Fibroblast of the aortic adventitia (primary cell): ENCODE data around the gene GNAO1. TPM values are rescaled to one million over a fixed set of nuclear protein-coding genes. Genes with fewer than 3 reads are reported as not detected.

Experiments
- DNase-seq: peaks from one replicate; pipeline ENCODE4 v3.0.0-alpha.2; 2010; ENCODE audit warnings: low read depth
- H3K4me3 ChIP-seq: 2 replicates; pipeline ENCODE4 v1.5.1; 2011; ENCODE audit warnings: low read depth, mild to moderate bottlenecking, control low read depth, low read length, moderate library complexity
- total RNA-seq: library from RNA; depleted of rRNA; stranded (reverse); fragments of >200 nt; gene quantifications from 2 replicates; pipeline ENCODE4 v1.2.3, GENCODE V29; 2012; ENCODE audit warnings: low replicate concordance
- TF ChIP-seq, protein P1 (sequence below): IDR thresholded peaks from 2 replicates; pipeline ENCODE4 v1.5.1; 2011; ENCODE audit warnings: mild to moderate bottlenecking, low read length, control low read depth, inconsistent platforms; ENCODE audit not compliant: insufficient read depth

GNAO1 gene
- total RNA-seq, 1 donor = 0.09 TPM

DNA sequence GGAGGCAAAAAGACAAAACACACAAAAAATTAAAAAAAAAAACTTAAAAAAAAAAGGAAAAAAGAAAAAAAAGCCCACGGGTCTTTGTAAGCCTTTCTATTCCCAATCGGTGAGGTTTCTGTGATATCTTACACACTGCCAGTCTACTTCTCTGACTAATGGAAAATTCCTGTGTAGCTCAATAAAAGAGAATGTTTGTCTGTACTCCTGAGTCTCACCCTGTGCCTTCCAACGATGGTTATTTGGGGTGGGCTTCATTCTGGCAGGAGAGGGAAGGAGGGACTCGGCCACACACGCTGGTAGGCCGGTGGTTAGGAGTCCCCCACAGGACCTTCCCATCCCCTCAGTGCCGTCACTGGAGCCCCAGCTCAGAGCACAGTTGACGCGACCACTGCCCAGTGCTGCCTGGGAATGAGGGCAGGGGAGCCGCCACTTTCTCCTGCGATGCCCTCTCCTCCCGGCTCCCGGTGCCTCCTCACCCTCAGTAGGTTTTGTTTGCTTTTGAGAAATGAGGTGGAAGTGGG, 166.0 kb downstream of the GNAO1 start:
- peak overlapping the region; percentile 58 for H3K4me3 ChIP-seq
- DNase-seq = peak; percentile 63
- TF ChIP-seq, protein P1, sequence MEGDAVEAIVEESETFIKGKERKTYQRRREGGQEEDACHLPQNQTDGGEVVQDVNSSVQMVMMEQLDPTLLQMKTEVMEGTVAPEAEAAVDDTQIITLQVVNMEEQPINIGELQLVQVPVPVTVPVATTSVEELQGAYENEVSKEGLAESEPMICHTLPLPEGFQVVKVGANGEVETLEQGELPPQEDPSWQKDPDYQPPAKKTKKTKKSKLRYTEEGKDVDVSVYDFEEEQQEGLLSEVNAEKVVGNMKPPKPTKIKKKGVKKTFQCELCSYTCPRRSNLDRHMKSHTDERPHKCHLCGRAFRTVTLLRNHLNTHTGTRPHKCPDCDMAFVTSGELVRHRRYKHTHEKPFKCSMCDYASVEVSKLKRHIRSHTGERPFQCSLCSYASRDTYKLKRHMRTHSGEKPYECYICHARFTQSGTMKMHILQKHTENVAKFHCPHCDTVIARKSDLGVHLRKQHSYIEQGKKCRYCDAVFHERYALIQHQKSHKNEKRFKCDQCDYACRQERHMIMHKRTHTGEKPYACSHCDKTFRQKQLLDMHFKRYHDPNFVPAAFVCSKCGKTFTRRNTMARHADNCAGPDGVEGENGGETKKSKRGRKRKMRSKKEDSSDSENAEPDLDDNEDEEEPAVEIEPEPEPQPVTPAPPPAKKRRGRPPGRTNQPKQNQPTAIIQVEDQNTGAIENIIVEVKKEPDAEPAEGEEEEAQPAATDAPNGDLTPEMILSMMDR = no peak

DNA sequence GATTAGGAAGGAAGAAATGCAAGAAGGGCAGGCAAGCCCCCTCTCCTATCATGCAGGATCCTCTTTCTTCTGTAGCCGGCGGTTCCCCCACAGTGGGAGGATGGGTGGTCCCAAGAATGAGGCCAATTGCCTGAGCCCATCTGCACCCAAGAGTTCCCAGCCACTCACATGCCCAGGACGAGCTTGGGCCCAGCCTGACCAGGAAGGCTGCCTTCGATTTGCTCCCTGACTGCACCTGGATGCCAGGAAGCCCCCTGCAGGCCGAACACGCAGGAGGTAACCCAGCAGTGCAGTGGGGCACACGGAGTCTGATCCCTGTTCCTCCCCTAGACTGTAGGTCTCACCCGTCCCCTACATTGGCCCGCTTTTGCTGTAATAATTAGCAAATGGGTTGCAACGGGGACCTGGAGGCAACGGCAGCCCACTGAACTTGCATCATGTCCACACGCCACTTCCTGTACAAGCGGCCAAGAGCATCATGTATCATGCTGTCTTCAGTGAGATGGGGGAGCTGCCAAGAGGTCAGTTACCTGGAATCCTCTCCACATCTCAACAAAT, 166.6 kb downstream of the GNAO1 start:
- TF ChIP-seq, protein P1 = no peak
- no peak overlapping the region for H3K4me3 ChIP-seq
- DNase-seq = no peak

DNA sequence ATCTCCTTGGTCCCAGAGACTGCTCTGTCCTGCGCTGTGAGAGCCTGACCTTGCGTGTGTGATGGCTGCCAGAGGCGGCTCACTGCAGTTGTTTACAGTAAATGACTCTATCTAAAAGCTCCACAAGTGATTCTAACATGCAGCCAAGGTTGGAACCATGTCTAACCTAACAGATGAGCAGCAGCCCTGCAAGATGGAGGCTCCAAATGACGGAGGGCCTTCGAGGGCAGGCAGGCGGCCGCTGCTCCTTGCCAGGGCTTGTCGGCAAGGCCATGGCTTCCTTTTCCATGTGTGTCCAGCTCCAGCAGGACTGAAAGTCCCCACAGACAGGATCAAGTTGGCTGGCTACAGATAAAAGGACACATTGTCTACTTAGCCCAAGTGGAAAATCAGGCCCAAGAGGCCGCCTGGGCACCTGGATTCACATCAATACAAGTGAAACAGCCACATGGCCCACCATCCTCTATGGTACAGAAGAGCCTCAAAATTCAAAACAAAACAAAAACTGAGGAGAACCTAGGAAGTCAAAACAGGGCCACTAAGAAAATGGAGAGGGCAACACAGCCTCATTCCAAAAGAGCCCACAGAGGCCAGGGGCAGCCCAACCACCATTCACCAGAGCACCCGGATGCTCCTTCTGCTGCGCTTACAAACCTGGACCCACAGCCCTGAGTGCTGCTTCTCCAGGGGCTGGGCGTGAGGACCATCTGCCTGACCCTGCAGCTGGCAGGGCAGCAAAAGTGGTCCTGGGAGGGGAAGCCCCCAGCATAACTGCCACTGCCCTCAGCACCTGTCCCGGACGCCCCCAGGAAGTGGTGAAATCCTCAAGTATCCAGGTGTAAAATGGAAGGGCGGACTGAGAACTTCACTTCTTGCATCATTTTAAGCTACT, 169.1 kb downstream of the GNAO1 start:
- TF ChIP-seq, protein P1 = no peak
- H3K4me3 ChIP-seq = no peak overlapping the region
- DNase-seq = no peak

DNA sequence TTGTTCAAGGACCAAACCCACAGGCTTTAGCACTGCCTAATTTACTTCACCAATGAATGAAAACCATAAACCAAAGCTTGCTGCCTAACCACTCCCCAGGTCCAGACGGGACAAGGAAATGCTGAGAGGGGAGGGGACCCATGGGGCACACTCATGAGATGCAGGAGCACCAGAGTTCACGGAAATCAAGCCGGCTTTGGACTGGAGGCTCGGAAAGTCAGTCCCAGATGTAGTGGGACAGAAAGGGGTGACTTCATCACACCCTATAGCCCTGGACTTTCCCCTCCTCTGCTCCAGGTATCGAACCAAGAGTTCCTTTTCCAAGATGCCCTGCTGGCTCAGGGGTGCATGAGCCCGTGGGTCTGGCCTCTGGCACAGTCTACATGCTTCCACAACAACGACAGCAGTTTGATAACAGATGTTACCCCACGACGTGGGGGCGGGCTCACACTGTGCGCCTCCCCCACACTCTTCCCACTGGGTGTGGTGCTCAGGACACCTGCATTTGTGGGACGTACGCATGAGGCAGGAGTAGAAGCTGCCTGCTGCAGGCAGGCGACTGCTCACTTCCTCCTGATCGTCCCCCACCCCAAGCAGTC, 170.9 kb downstream of the GNAO1 start:
- no peak overlapping the region for H3K4me3 ChIP-seq
- TF ChIP-seq, protein P1 = no peak
- DNase-seq = no peak

DNA sequence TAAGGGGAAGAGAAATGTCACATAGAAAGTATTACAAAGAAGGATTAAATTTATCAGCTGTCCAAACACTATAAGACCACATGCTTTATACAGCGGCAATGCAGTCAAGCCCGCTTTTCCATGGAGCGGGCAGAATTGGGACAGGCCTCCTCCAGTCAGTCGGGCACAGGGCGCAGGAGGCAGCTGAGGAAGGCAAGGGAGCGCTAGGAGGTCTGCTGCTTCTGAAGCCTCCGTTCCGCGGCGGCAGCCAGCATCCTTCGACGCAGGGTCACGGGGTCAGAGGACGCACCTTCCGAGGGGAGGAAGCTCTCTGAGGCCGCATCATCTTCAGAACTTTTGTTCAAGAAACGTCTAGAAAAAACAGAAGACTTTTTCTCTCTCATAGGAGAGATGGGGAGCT, 171.4 kb downstream of the GNAO1 start:
- DNase-seq = no peak
- TF ChIP-seq, protein P1 = no peak
- no peak overlapping the region for H3K4me3 ChIP-seq

DNA sequence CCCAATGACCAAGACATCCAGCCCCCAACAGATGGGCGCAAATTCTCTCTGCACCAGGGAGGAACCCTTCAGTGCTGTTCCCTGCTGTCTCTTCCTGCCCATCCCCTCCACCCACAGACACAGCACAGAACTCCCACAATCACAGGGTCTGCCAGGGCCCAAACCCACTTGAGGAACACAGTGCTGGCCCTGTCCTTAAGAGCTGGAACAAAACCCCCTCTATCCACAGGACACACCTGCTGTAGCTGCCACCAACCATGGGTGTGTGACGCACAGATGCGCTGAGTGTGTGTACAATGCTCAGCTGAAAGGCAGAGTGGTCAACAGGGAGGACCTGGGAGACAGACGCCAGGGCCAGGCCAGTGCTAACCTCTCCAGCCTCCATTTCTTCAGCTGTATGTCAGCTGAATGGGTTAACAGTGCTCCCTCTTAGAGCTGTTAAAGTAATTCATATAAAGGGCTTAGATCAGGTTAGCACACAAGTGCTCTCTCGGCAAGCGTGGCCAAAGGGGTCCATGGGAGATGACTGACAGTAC, 172.0 kb downstream of the GNAO1 start:
- DNase-seq = no peak
- H3K4me3 ChIP-seq = no peak overlapping the region
- TF ChIP-seq, protein P1 = no peak
